Thoracic aorta (tissue), 2 donors: ENCODE data around the gene RNF227. TPM values are rescaled to one million over a fixed set of nuclear protein-coding genes. Genes with fewer than 3 reads are reported as not detected.
"Not testable (repeated sequence)": the region's sequence is repeated elsewhere in the genome, so short reads cannot be mapped to it uniquely, and the experiment has no call there.

ENCODE experiments used
- ATAC-seq: fragments of 150-250 bp; one replicate; pipeline ENCODE4 v1.8.0; 2017; ENCODE audit warnings: low read depth; ENCODE audit not compliant: insufficient number of reproducible peaks, low FRiP score
- DNase-seq: peaks from one replicate; pipeline ENCODE4 v3.0.0-alpha.2; 2020; ENCODE audit warnings: low spot score
- H3K27ac ChIP-seq, 2 donors: fragments of 200-600 bp; sonication (generic); 1 replicate in 1 of 2; 2 replicates in 1 of 2; pipeline ENCODE4 v1.5.1; 2016; ENCODE audit warnings: mild to moderate bottlenecking in 2 of 2, moderate library complexity in 2 of 2
- H3K27me3 ChIP-seq: fragments of 200-600 bp; sonication (generic); replicated peaks from 2 replicates; pipeline ENCODE4 v1.6.0; 2016; ENCODE audit warnings: mild to moderate bottlenecking; ENCODE audit not compliant: insufficient read depth
- H3K36me3 ChIP-seq: fragments of 200-600 bp; sonication (generic); one replicate; pipeline ENCODE4 v1.5.1; 2016
- H3K4me1 ChIP-seq, 2 donors: fragments of 200-600 bp; sonication (generic); 1 replicate in 1 of 2; 2 replicates in 1 of 2; pipeline versions ENCODE4 v1.5.1 to v1.6.0; 2016; ENCODE audit warnings: low read depth in 2 of 2, mild to moderate bottlenecking in 1 of 2; ENCODE audit not compliant: control insufficient read depth in 1 of 2
- H3K4me3 ChIP-seq: fragments of 200-600 bp; sonication (generic); 2 replicates; pipeline ENCODE4 v1.5.1; 2016; ENCODE audit warnings: mild to moderate bottlenecking
- H3K9me3 ChIP-seq: fragments of 200-600 bp; sonication (generic); 2 replicates; pipeline ENCODE4 v1.5.1; 2016
- CTCF ChIP-seq: fragments of 200-600 bp; sonication (generic); IDR thresholded peaks from one replicate; pipeline ENCODE4 v1.5.1; 2019; ENCODE audit warnings: antibody characterized with exemption
- total RNA-seq, 2 donors: library from RNA; depleted of rRNA; stranded (reverse); fragments of >200 nt; gene quantifications; one replicate each; pipeline versions ENCODE4 v1.1.0 to v1.2.3, GENCODE V29; 2016

RNF227 gene
- total RNA-seq, 2 donors from 2014 or later: 3.3 to 5.4 TPM

- H3K9me3 ChIP-seq: no peaks in the 10 kb centered on the region
- H3K27ac ChIP-seq: no peak overlapping the region
- H3K27me3 ChIP-seq: no peaks in the 10 kb centered on the region
- no peak for TF ChIP-seq CTCF
- H3K4me3 ChIP-seq: no peak overlapping the region
- no peak for DNase-seq
- no peaks in the 10 kb centered on the region for H3K36me3 ChIP-seq
- H3K4me1 ChIP-seq: no peaks in the 10 kb centered on the region
- ATAC-seq: no peak
Observed at GRCh38 chr17:7955414-7956227, 39.5 kb upstream of the RNF227 start.

- H3K36me3 ChIP-seq, H3K27ac ChIP-seq, H3K4me1 ChIP-seq, H3K27me3 ChIP-seq, H3K9me3 ChIP-seq, H3K4me3 ChIP-seq, DNase-seq, ATAC-seq: not testable (repeated sequence)
Observed at GRCh38 chr17:7953266-7953665, 37.2 kb upstream of the RNF227 start.

GRCh38 chr17:7951143-7951792, 35.2 kb upstream of the RNF227 start:
- no peak for TF ChIP-seq CTCF
- H3K36me3 ChIP-seq: peaks cover 20% of the 10 kb centered on the region
- H3K4me3 ChIP-seq: no peak overlapping the region
- no peaks in the 10 kb centered on the region for H3K9me3 ChIP-seq
- no peaks in the 10 kb centered on the region for H3K27me3 ChIP-seq
- DNase-seq (no peak), ATAC-seq (no peak)
- no peaks in the 10 kb centered on the region for H3K4me1 ChIP-seq
- no peak overlapping the region for H3K27ac ChIP-seq

GRCh38 chr17:7950578-7950977, 34.5 kb upstream of the RNF227 start:
- TF ChIP-seq CTCF: no peak
- no peaks in the 10 kb centered on the region for H3K27me3 ChIP-seq
- ATAC-seq: no peak
- H3K36me3 ChIP-seq: peaks cover 27% of the 10 kb centered on the region
- no peaks in the 10 kb centered on the region for H3K4me1 ChIP-seq
- H3K27ac ChIP-seq: no peak overlapping the region
- no peaks in the 10 kb centered on the region for H3K9me3 ChIP-seq
- H3K4me3 ChIP-seq: no peak overlapping the region
- DNase-seq: no peak

GRCh38 chr17:7947651-7948050, 31.6 kb upstream of the RNF227 start:
- no peak overlapping the region for H3K4me3 ChIP-seq
- DNase-seq: no peak
- peaks cover 51% of the 10 kb centered on the region for H3K36me3 ChIP-seq
- H3K9me3 ChIP-seq: no peaks in the 10 kb centered on the region
- H3K27ac ChIP-seq: no peak overlapping the region
- TF ChIP-seq CTCF: no peak
- no peaks in the 10 kb centered on the region for H3K4me1 ChIP-seq
- H3K27me3 ChIP-seq: no peaks in the 10 kb centered on the region
- ATAC-seq: no peak
